GM21723 (cell line): ENCODE measurements around the gene ENOX2.
"Not testable (repeated sequence)": the region's sequence is repeated elsewhere in the genome, so short reads cannot be mapped to it uniquely, and the experiment has no call there.

Experiments
- ATAC-seq: cut with Tn5 transposase; IDR thresholded peaks from one replicate; pipeline ENCODE4 v1.9.1; 2021; ENCODE audit warnings: mild to moderate bottlenecking, moderate library complexity; ENCODE audit not compliant: unreplicated experiment

ENOX2 gene

DNA sequence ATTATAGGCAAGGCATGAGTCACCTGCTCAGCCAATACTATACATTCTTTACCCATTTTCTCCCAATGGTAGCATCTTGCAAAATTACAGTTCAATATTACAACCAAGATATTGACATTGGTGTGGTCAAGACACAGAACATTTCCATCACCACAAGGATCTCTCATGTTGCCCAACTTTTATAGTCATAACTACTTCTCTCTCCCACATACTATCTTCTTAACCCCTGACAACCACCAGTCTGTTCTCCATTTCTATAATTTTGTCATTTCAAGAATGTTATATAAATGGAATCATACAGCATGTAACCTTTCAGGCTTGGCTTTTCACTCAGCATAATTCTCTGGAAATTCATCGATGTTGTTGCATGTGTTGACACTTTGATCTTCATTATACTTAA is 144.9 kb downstream of the ENOX2 start:
- ATAC-seq, result no peak

DNA sequence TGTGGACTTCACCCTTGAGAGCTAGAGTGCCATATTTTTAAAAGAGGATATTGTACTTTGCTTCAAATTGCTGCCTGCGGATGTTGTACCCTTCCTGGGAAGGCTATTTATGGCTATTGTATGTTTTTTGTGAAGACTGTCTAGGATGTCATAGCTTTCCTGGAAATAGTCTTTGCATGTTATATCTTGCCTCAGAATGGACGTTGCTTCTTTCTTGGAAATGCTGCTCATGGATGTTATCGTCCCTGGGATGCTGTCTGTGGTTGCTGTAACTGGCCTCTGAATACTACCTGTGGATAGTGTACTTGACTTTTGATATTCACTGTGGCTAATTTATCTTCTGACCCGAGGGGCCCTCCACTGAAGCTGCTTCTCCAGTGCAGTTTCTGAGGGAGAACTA is 146.8 kb downstream of the ENOX2 start:
- no peak for ATAC-seq

DNA sequence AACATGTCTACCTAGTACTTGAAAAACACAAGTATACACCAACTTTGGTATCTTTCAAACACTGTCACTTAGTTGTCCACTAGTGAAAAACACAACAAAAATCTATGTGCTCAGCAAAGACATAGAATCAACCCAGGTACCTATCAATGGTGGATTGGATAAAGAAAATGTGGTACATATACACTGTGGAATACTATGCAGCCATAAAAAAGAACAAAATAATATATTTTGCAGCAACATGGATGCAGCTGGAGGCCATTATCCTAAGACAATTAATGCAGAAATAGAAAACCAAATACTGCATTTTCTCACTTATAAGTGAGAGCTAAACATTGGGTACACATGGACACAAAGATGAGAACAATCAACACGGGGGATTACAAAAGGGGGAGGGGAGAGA is 148.7 kb downstream of the ENOX2 start:
- ATAC-seq, result no peak

DNA sequence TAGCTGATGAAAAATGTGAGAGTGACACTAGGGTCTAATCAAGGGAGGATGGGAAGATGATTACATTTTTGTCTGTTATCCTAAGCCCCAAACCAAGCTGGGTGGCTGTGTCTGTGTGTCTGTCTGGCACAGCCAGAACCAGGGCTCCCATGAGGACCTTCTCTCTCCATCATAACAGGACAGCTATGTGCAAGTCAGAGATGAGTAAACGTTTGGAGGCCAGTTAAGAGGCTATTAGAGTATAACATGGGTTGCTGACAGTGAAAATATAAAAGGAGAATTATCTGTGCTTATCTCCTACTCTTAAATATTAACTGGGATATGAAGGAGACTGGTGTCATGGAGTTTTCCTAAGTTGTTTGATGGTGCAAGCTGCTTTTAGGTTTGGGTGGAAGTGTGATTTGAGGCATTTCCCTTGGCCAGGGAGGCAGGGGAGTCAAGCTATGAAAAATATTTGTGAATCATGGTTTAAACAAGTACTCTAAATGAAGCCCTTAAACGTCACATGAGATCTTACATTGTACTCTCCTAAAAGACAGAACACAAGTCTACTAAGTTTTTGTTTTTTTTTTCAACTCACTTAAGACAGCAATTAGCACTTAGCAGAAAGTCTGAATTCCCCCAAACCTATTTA is 156.2 kb downstream of the ENOX2 start:
- ATAC-seq, result no peak

DNA sequence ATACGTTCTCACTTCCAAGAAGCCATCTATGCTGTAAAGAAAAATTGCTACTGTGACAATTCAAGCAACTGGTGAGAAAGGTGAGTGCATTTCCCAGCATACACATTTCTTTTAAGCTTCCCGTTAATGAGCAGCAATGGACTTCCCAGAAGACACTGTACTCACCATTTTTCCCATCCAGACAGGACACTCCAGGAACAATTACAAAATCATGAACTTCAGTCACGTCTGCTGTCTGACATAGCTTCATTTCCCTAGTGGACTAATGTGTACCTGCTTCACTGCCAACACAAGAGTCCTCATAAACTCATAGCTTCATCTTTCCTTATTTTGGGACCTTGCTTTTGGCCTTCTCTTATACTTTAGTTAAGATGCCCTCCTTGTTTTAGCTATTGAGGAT is 156.9 kb downstream of the ENOX2 start:
- no peak for ATAC-seq

DNA sequence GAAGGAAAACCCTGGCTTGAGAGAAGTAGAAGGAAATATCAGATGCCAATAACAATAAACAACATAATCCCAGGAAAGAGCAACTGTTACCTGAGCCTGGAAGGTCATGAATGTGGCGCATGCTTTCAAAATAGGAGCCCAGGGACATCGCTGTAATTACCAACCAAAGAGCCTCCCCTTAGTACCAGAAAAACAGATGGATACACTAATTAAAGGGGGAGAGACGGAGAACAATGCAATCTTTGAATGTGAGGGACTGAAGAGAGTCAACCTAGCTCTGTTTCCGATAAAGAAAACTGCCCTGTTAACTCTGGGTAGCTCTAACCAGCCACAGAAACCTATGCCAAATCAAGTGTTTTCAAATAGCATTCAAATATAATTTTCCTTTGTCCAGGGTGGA is 161.4 kb downstream of the ENOX2 start:
- ATAC-seq, result no peak

DNA sequence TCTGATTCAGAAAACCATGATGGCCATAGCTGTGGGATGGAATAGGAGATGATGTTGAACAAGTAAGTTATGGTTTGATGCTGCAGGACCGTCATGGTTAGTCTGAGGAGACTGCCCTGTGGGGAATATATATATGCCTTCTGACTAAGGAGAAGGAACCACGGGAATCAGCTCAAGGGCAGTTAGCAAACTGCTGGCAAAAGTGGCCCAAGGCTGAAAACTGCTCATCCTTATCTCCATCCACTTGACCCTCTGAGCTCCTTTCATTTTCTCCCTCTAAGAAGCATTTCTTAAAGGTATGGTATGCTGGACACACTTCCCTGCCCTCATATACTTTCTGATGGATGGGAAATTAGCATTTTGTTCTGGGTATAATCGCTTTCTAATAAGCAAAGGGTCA is 161.9 kb downstream of the ENOX2 start:
- ATAC-seq, result no peak

DNA sequence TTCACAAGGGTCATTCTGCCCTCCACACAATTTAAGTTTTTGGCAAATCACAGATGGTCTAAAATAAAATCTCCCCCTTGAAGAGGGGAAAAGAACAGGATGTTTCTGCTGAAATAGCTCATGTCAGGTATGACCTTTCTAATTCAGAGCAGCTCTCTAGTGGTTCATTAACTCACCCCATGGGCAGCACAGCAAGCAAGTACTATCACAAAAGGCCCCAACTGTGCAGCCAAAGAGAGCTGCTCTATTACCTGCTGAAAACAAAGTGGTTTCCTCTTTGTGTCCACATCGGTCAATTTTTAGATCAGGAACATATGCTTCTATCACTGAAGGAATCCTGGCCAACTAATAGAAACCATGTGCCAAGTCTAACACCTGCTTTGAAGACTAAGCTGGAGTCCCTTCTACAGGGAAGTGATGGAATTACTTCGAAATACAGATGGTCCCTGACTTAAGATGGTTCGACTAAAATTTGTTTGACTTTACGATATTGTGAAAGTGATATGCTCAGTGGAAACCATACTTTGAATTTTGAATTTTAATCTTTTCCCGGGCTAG is 164.3 kb downstream of the ENOX2 start:
- no peak for ATAC-seq

DNA sequence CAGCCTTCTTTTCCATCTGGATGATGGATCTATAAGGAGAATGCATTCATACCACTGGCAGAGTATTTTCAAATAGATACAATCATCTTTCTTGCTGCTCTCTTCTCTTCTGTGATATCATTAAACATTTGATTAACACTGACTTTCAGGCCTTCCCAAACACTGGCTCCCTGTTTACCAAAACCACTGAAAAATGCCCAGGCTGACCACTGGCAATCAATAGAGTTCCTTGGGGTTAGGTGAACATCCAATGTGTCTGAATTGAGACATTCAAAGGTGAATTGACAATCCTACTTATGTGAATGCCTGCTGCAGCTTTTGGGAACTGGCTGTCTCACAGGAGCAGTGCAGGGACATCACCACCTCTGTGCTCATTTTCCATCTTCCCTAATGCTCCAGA is 168.3 kb downstream of the ENOX2 start:
- no peak for ATAC-seq

DNA sequence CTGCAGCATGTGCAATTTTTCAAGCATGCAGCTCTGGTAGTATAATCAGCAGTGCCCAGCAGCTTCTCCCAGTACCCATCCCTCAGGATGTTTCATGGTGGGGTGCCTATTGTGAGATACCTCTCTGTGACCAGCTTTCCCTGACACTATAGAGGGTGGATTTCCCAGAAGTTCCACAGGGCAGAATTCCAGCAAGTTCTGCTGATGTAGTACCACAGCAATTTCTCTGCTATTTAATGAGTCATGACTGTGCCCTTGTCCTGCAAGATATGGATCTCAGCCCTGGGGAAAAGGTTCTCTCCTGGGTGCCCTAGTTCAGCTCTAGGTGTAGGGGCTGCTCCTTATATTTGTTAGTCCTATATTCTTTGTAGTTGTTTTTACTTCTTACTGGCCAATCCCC is 174.8 kb downstream of the ENOX2 start:
- ATAC-seq, result no peak

DNA sequence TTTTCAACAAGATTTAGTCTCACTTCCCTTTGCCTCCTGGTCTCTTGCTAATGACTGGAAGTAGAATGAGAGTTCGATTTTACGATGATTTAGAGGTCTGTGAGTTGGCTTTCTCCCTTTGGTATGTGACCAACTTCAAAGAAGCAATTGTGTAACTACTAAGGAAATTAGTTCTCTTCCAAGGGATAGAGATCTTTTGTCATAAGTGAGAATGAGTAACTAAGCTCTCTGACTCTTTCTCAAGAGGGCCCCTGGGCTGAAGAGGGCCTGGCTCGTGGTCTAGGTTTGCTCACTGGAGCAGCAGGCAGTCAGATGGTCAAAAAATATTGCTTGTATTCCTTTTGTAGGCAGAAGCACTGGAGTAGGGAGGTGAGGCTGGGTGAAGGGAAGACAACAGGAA is 176.3 kb downstream of the ENOX2 start:
- no peak for ATAC-seq

DNA sequence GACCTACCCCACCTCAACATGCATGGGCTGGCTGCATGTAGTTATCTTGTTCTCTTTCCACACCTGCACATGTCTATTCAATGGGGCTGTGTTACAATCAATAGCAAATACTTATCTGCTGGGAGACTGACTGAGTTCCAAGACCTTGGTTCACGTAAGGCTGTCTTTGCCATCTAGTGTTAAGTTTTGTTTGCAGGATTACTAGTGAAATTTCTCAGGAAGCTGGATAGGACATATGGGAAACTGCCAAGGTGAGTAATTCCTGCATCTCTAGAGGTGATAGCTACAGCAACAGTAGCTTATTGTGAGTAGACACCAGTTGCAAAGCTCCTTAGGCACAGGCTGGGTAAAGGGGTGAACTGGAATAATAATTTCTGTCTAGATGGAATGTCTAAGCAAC is 177.5 kb downstream of the ENOX2 start:
- no peak for ATAC-seq

DNA sequence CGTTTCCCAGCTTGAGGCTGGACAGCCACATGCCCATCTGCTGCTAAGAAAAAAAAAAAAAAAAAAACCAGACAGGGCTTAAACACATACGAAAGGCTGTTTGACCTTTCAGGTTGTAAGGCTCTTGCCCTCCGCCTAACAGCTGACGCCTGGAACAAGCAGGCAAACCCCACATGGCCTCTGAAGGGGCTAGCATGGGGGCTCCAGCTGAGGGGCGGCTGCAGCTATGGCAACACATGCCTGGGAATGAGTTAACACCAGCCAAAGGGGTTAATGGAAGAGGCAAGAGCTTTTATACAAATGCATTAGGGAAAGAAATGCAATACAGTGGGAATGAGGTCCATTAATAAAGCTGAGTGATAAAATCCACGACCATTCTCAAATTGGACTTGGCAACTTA is 183.6 kb downstream of the ENOX2 start:
- no peak for ATAC-seq

DNA sequence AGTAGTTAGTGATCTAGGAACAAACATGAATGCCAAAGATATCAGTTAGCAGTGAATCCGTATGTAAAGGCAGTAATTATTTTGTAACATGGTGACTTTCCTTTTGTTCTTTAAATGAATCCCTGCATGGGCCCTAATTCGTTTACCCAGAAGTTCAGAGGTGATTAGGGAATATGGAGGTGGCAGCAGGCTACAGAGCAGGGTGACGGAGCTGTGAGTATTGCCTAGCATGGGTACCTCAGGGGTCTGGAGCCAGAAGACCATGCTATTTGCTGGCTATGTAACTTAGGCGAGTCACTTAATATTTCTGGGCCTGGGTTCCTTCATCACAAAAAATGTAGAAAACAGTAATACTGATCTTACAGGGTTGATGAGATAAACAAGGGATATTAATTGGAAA is 184.9 kb downstream of the ENOX2 start:
- no peak for ATAC-seq

DNA sequence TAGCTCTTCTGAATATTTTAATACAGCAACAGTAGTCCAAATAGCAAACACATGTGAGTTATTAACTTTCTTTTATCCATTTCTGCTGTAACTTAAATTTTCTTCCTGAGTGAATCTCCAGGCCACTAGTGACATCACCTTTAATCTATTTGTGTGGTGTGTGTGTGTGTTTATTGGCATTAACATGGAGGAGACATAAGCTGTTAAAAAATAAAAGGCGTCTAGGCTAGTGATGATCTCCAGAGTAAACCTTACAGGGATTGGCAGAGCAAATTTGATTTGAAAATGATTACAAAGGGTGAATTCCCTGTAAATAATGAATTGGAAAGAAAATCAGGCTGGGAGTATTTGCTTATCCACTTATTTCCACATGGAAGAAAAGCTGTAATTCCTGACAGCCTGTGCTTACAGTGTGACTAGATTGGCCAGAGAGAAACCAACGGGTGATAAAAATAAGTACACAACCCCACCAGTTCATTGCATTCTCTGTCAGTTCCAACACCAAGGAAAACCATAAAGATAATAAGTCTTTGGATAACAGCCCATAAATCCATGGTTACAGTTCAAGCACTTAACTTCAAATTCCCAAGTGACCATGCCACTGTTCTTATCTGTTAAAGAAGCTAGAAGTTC is 186.1 kb downstream of the ENOX2 start:
- ATAC-seq, result no peak

DNA sequence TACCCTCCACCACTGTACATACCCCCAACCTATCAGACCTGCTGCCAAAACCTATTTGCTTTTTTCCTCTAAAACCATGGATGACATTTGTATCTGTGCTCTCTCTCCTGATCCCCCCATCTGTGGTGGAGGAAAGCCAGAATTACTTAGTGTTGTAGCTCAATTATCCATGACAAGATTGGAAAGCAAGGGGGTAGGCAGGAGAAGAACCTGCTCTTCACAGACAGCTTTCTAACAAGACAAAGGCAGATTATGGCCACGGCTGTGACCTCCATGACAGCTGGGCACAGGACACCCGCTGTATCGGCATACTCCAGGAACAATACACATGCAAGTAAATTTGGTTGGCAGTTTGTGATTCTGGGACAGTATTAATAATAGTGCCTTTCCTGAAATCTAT is 186.7 kb downstream of the ENOX2 start:
- no peak for ATAC-seq

DNA sequence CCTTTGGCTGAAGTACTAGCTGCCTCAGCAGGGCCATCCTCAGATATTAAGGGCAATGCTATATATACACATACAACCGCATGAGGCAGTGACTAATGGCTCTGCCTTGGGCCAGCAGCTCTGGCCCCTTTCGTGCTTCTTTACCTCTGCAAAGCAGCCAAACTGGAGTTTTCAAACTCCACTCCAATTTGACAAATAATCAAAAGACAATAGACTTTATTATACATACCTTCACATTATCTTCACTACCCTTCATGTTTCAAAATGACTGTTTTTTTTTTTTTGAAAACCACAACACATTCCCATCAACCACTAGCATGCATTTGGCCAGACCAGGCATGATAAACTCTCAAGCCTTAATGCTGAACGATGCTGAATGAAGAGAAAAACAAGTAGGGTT is 187.7 kb downstream of the ENOX2 start:
- ATAC-seq, result no peak

DNA sequence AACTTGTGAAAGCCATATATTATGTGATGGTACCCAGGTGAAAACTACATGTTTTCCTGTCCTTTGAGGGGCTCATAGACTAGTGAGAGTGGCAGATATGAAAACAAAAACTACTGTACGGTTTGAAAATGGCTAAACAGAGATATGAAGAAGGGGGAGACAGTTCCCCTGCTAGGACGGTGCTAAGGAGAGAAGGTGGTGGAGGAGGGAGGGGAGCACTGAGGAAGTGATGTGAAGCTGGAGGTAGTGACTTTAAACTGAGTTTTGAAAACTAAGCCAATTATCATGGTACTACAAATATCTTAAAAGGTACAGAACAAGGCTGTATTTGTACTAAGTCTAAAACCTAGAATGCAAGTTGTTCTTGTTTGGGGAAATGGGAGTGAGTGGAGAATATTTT is 188.3 kb downstream of the ENOX2 start:
- no peak for ATAC-seq

DNA sequence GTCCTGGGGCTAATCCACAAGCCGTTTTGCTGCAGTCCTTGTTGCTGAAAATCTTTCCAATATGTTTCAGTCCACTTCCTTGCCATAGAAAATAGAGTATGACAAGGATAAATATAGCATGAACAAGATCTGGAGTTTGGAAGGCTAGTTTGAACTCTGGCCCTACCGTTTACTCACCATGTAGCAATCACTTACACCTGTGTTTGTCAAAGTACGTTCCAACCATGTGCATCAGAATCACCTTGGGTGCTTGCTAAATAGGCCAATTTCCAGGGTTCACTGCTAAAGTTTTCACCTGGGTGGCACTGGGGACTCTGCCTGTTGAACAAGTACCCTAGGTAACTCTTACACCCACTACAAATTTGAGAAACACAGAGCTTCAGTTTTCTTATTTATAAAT is 188.9 kb downstream of the ENOX2 start:
- no peak for ATAC-seq

DNA sequence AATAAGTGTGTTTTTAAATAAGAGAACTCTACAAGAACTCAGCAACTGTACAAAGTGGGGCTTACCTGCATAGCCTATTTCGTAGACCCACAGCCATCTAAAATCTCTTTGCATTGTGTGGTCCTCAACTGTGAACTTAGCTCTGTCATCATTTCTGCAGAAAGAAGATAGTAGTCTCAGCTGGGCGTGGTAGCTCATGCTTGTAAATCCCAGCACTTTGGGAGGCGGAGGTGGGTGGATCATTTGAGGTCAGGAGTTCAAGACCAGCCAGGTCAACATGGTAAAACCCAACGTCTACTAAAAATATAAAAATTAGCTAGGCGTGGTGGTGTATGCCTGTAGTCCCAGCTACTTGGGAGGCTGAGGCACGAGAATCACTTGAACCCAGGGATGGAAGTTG is 193.8 kb downstream of the ENOX2 start:
- ATAC-seq, result not testable (repeated sequence)

DNA sequence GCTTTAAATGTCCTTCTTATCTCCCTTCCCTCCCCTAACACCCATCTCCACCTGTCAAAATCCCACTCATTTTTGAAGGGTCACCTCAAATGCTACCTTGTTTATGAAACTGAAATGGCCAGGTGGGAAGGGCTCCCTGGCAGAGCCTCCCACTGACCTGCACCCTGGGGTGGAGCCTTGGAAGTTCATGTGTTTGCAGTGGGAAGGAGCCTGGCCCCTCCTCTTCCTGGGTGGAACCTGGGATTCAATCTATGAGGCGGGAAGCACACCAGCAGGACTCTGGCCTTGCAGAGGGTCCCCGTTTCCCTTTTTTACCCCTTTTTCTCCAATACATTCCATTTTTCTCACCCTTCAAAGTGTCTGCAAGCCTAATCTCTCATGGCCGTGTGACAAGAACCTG is 197.4 kb downstream of the ENOX2 start:
- ATAC-seq, result no peak

DNA sequence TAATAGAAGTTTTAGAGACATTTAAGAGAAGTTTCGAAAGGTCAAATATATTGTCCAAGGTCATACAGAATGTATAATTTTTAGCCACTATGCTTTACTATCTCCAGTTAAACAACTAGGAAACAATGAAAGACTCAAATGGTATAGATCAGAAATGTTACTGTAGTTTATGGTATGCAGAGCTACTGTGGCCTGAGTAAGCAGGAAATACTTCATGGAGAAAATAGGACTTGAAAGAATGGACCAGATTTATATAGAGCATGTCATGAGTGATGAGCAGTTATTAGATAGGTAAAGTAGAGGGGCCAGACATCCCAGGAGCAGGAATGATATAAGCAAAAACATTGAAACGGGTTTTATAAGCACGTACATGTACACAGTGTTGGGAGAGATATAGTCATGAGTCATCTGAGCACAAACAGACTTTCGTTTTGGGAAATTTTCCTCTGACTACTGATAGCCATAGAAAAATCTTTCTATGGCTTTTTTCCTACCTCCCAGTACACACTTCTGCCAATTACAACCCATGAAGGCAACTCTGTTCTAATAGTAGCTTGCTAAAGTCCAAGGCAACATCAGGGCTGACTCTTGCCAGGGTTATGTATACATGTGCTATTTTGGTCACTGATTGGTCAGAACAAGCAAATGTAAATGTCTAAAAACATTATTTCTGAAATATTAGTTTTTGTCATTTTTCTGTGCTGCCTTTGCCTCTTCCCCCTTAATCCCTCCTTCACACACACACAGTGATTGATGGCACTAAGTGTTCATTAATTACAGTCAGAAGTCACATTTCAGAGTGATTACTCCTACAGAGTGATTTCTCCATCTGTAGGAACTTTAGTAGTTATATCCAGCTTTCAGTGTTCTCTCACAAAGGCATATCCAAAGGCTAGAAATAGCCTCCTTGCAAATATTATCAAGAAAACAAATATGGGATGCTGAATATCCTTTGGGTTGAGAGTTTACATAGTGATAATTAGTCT is 198.7 kb downstream of the ENOX2 start:
- ATAC-seq, result no peak
